Measurements from ENCODE around the gene ALKBH8. TPM values are rescaled to one million over a fixed set of nuclear protein-coding genes. Genes with fewer than 3 reads are reported as not detected.
A peak's percentile ranks its signal among the peaks of the same experiment; 100 is the strongest.

ALKBH8 gene
- total and polyA plus RNA-seq, 2 experiments from 2014 or later: 2.7 to 5.2 TPM

- Histone ChIP-seq H3K9me2 (replicated peaks; ENCODE audit: insufficient read depth) (no peaks in the 10 kb centered on the region), H3K4me3 (no peak overlapping the region), H4K20me1 (ENCODE audit: insufficient read depth, poor library complexity, severe bottlenecking) (no peaks in the 10 kb centered on the region), H3K27me3 (no peaks in the 10 kb centered on the region), H3K4me2 (no peak overlapping the region), H2AFZ (no peak overlapping the region), H3K9me3 (ENCODE audit: low read depth) (no peaks in the 10 kb centered on the region), H3K27ac (peak overlapping the region; percentile 1), H3K4me1 (ENCODE audit: insufficient read depth) (no peaks in the 10 kb centered on the region), H3K79me2 (no peaks in the 10 kb centered on the region), H3K36me3 (replicated peaks; ENCODE audit: insufficient read depth, low read depth) (no peaks in the 10 kb centered on the region)
- TF ChIP-seq EZH2 (IDR thresholded peaks at IDR 0.05; ENCODE audit: borderline replicate concordance) (no peak), CTCF (IDR thresholded peaks at IDR 0.05; ENCODE audit: poor library complexity) (peak; percentile 80), EZH2phosphoT487 (IDR thresholded peaks at IDR 0.05; ENCODE audit: low read depth, severe bottlenecking, unreplicated experiment) (no peak)
- DNase-seq (ENCODE audit: low spot score): peak; percentile 66
- 71% methylated on average over 6 of the region's 6 CpGs for WGBS (ENCODE audit: low lambda C conversion rate, missing lambda C conversion rate)
Measured at GRCh38 chr11:107549253-107549953, 16.1 kb downstream of the ALKBH8 start.

DNA sequence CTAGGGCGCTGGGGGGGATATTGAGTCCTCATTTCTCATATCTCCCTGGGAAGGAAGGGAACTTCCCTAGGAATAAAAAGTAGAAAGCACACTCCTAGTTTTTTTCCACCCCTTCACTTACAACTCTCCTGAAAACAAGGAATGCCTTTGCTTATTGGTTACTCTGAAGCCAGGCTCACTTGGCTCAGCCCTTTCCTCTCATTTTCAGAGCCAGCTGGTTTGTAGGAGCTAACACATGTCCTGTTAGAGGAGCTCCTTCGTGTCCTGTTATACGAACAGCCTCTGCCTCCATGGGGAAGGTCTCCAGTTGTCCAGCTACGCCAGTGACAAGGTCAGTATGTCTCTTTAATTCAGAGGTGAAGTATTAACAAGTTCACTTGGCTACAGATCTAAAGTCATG is 17.6 kb downstream of the ALKBH8 start:
- Histone ChIP-seq H2AFZ (no peak overlapping the region), H4K20me1 (ENCODE audit: insufficient read depth, poor library complexity, severe bottlenecking) (no peaks in the 10 kb centered on the region), H3K9me3 (ENCODE audit: low read depth) (no peaks in the 10 kb centered on the region), H3K36me3 (replicated peaks; ENCODE audit: insufficient read depth, low read depth) (no peaks in the 10 kb centered on the region), H3K4me3 (no peak overlapping the region), H3K79me2 (no peaks in the 10 kb centered on the region), H3K4me1 (ENCODE audit: insufficient read depth) (no peaks in the 10 kb centered on the region), H3K4me2 (no peak overlapping the region), H3K9me2 (replicated peaks; ENCODE audit: insufficient read depth) (no peaks in the 10 kb centered on the region), H3K27me3 (no peaks in the 10 kb centered on the region), H3K27ac (no peak overlapping the region)
- no peak for DNase-seq (ENCODE audit: low spot score)
- 94% methylated on average over 4 of the region's 4 CpGs for WGBS (ENCODE audit: low lambda C conversion rate, missing lambda C conversion rate)
- TF ChIP-seq CTCF (IDR thresholded peaks at IDR 0.05; ENCODE audit: poor library complexity) (no peak), EZH2phosphoT487 (IDR thresholded peaks at IDR 0.05; ENCODE audit: low read depth, severe bottlenecking, unreplicated experiment) (no peak), EZH2 (IDR thresholded peaks at IDR 0.05; ENCODE audit: borderline replicate concordance) (no peak)

- no peak overlapping the region for H3K4me2 ChIP-seq
Measured at GRCh38 chr11:107545101-107545514, 20.4 kb downstream of the ALKBH8 start.

More at GRCh38 chr11:107545101-107545514, 20.4 kb downstream of the ALKBH8 start:
- Histone ChIP-seq H3K4me3 (no peak overlapping the region), H3K4me1 (ENCODE audit: insufficient read depth) (no peaks in the 10 kb centered on the region), H3K27me3 (no peaks in the 10 kb centered on the region), H3K9me3 (ENCODE audit: low read depth) (no peaks in the 10 kb centered on the region), H3K9me2 (replicated peaks; ENCODE audit: insufficient read depth) (no peaks in the 10 kb centered on the region), H3K27ac (no peak overlapping the region), H3K79me2 (no peaks in the 10 kb centered on the region), H2AFZ (no peak overlapping the region), H3K36me3 (replicated peaks; ENCODE audit: insufficient read depth, low read depth) (no peaks in the 10 kb centered on the region), H4K20me1 (ENCODE audit: insufficient read depth, poor library complexity, severe bottlenecking) (no peaks in the 10 kb centered on the region)
- WGBS (ENCODE audit: low lambda C conversion rate, missing lambda C conversion rate): 87% methylated on average over 1 of the region's 1 CpG
- TF ChIP-seq CTCF (IDR thresholded peaks at IDR 0.05; ENCODE audit: poor library complexity) (no peak), EZH2 (IDR thresholded peaks at IDR 0.05; ENCODE audit: borderline replicate concordance) (no peak), EZH2phosphoT487 (IDR thresholded peaks at IDR 0.05; ENCODE audit: low read depth, severe bottlenecking, unreplicated experiment) (no peak)
- DNase-seq (ENCODE audit: low spot score): no peak

All from hepatocyte (in vitro differentiated cells).